NCI-H1694 (cell line): Measurements from ENCODE around the gene PRSS22.

Experiments used
- DNase-seq: peaks from one replicate; lab custom pipeline; 2025; lab: John Stamatoyannopoulos, UW

PRSS22 gene

DNA sequence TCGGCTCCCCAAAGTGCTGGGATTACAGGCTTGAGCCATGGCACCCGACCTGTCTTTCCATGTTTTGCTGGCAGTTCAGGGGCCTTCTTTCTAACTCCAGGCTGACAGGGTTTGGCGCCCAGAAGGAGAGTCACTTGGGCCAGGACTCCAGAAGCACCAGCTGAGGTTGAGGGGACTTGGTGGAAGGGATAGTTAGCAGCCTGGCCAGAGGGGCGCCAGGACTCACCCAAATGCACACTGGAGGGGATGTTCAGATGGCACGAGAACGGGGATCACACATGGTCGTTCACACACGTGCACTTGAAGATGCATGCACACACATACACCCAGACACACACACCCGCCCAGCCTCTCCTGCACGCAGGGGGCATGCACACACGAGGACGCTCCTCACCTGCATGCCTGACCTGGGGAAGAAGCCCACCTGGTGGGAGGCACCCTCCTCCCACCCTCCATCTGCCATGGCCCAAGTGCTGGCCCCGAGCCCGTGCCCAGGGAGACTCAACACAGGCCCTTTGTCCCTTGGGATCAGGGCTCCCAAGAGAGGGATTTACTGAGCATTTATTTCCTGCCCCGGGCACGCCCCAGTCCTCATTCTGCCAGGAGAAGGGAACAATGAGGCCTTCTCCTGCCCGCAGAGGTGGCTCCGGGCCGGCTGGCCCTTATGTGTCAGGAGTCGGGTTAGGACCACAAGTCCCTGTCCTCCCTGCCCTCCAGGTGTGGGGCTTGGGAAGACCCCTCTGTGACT lies 43.2 kb downstream of the PRSS22 start:
- no peak for DNase-seq

DNA sequence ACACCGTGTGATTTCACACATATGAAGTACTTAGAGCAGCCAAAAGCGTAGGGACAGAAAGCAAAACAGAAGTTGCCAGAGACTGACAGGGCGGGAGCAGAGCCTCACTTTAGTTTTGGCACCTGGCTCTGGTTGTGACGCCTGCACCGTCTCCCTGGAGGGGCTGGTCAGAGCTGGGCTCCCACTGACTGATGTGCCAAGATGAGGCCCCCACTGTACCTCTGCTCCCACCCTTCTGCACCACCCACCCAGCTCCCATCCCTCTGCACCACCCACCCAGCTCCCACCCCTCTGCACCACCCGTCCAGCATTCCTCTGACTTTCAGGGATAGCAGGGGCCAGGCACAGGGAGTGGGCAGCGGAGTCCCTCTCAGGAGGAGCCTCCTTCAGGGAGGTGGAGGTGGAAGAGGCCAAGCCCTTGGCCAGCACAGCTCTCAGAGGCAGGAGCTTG lies 44.2 kb downstream of the PRSS22 start:
- DNase-seq, result no peak

DNA sequence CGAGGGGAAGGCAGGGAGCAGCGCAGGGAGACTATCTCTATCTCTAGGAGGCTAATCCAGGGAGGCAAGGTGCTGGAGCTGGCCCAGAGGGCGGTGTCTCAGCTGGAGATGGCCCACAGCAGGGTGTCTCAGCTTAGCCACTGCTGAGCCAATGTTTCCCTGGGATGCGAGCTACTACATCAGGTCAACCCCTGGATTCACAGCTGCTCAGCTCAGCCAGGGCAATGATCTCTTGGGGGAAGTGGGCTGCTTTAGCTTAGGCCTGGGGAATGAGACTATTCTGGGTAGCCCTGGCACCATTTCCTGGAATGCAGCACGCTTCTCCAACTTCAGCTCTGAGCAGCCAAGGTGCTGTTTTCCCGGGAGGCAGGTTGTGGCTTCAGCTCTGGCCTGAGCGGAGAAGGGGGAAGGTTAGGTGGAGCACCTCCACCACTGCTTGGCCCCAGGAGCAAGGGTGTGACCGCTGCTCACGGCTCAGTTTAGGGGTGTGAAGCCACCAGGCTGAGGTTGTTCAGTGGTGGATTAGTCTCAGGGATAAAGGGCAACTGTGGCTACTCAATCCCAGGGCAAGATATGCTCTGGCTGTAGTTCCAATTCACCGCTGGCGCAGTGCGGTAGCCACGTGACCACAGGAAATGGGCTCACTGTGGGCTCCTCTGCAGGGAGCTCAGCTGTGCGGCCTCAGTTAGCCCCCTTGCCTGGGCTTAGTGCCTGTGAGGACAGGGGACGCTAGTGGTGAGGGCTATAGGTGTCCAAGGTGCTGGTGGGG lies 46.1 kb downstream of the PRSS22 start:
- no peak for DNase-seq

- DNase-seq, result no peak
These were observed 47.3 kb downstream of the PRSS22 start for GRCh38 chr16:2810651-2811050.

DNA sequence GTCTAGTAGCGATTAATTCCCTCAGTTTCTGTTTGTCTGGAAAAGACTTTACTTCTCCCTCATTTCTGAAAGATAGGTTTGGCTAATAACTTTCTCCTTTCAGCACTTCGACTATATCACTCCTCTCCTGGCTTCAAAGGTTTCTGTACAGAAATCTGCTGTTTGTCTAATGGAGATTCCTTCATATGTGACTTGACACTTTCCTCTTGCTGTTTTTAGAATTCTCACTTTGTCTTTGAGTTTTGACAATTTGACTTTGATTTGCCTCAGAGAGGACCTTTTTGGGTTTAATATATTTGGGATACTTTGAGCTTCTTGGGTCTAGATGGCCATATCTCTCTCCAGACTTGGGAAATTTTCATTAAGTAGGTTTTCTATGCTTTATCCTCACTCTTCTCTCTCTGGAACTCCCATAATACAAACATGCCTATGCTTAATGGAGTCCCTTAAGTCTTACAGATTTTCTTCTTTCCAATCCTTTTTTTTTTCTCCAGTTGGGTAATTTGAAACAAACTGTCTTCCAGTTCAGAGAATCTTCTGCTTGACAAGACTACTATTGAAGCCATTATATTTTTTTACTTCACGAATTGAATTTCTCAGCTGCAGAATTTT lies 48.7 kb downstream of the PRSS22 start:
- DNase-seq, result no peak

DNA sequence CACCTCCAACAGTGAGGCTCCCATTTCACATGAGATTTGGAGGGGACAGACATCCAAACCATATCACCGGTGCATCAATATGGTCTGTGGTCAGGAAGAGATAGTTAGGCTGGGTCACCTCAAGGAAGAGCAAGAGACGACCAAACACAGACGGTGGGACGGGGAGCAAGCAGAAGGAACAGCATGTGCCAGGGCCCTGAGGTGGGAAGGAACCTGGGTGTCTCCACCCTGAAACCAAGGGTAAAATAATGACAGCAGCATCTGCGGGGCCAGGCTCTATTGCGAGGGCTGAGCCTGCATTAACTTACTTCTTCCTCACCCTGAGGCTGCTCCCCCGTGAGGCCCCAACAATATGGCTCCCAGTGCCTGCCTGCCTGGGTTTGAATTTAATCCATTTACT lies 49.8 kb downstream of the PRSS22 start:
- DNase-seq, result no peak

DNA sequence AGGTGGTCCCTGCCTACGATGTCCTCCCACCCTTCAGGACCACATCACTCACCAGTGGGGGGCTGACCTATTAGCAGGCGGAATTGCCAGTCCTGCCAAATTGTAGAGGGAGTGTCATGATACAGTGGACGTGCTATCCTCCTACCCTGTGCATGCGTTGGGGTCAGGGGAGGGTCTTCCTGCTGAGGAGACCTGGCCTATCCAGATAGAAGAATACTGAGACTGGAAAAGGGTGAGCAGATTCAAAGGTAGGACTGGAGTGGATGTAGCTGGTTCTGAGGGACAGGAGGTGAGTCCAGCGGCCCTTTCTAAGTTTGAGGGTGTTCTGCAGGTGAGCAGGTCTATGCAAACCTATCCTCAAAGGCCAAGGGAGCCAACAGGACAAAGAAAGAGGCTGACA lies 51.7 kb downstream of the PRSS22 start:
- DNase-seq, result no peak

- DNase-seq, result no peak
These were observed 53.2 kb downstream of the PRSS22 start for GRCh38 chr16:2804728-2805127.

GRCh38 chr16:2803545-2804195 lies 54.3 kb downstream of the PRSS22 start:
- DNase-seq, result no peak
